Occipital lobe (tissue), 2 donors: ENCODE data around the gene CLSTN1. TPM values are rescaled to one million over a fixed set of nuclear protein-coding genes. Genes with fewer than 3 reads are reported as not detected.

ENCODE experiments used
- DNase-seq: peaks from one replicate; lab custom pipeline; 2025; lab: John Stamatoyannopoulos, UW
- total RNA-seq: library from RNA; depleted of rRNA; stranded (reverse); fragments of >200 nt; gene quantifications from one replicate; pipeline ENCODE4 v1.2.3, GENCODE V29; 2014

The CLSTN1 gene
- total RNA-seq, 1 donor from 2014 or later, result 129 TPM

DNA sequence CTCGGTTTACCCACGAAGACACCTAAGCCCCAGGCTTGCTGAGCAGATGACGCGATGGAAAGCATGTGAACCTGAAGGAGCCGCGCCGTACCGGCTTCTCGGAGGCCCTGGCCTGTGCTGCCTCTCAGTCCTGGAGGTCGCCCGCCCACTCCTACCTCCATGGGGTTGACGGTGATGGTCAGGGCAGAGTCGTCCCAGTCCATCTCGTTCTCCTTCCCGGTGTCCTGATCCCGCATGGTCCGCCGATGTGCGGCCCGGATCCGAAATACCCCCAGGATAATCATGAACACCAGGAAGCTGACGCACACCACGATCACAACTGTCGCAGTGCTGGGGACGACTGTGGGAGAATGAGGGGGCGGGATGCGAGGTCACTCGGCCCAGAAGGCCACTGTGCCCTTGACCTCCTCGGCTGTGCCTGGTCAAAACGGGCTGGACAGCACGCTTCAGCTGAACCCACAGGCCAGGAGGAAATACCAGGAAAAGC, 92.7 kb downstream of the CLSTN1 start:
- no peak for DNase-seq

DNA sequence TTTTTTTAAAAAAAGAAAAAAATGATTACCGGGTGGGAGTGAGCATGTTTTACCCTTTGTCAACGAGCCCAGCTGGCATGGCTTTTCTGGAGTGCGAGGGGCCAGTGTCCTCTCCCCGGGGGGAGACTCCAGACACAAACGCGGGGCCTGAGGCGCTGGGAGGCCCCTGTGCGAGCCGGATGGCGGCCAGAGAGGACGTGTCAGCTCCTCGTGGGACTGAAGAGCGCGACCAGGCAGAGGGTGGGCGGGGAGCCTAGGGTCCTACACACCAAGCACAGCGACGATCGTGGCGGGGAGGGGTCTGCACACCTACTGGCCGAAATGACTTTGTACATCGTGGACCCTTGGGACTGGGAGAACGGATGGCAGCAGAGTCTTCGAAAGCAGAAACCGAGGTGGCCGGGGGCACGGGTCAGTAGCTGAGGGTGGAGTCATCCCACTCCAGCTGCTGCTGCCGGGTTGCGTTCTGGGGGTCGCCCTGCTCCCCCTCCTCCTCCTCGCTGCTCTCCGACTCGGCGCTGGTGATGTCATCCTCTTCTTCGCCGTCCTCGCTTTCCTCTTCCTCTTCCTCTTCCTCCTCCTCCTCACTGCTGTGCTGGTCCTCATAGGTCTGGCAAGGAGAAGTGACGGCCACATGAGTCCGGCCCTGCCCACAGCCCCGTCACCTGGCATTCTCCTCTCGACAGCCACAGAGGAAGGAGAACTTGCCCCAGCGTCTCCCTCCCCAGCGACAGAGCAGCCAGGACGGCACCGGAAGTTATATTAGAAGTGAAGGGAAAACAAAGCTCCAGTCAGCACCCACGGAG, 93.5 kb downstream of the CLSTN1 start:
- DNase-seq, result peak; percentile 28

DNA sequence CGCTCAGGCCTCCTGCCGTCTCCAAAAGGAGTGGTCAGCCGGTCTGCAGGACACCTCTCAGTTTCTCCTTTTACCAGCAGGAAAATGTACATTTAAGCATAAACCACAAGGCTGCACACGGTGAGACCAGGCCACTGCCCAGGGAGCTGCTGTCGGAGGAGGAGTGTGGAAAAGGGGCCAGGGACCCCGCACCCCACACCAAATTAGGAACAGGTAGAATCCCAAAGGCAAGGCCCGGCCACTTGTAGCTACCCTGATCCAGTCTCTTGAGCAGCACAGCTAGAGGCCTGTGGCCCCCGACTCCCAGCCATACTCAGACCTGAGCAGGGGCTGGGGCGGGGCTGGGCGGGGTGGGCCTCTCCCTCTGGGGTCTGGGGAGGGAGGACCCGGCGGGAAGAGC, 94.2 kb downstream of the CLSTN1 start:
- no peak for DNase-seq

DNA sequence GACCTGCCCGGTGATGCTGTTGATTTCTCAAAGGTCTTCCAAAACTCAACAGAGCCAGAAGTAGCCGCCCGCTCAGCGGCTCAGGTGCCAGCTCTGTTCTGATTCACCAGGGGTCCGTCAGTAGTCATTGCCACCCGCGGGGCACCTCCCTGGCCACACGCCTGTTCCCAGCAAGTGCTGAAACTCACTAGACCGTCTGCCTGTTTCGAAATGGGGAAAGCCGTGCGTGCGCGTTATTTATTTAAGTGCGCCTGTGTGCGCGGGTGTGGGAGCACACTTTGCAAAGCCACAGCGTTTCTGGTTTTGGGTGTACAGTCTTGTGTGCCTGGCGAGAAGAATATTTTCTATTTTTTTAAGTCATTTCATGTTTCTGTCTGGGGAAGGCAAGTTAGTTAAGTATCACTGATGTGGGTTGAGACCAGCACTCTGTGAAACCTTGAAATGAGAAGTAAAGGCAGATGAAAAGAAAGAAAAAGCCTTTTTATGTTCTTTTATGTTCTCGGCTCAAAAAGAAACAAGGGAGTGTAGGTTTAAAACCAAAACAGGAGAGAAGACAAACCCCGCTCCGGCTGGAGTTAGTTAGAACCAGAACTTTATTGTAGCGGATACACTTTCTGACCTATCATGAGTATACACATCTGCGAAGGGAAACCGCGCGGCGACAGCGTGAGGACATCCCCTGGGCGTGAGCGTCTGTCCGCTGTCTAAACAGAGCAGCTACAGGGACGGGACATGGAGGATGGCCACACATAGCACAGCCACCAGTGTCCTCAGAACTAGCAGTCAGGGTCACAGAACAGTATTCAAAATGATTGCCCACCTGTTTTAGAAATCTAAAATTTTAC, 95.1 kb downstream of the CLSTN1 start:
- DNase-seq, result no peak

DNA sequence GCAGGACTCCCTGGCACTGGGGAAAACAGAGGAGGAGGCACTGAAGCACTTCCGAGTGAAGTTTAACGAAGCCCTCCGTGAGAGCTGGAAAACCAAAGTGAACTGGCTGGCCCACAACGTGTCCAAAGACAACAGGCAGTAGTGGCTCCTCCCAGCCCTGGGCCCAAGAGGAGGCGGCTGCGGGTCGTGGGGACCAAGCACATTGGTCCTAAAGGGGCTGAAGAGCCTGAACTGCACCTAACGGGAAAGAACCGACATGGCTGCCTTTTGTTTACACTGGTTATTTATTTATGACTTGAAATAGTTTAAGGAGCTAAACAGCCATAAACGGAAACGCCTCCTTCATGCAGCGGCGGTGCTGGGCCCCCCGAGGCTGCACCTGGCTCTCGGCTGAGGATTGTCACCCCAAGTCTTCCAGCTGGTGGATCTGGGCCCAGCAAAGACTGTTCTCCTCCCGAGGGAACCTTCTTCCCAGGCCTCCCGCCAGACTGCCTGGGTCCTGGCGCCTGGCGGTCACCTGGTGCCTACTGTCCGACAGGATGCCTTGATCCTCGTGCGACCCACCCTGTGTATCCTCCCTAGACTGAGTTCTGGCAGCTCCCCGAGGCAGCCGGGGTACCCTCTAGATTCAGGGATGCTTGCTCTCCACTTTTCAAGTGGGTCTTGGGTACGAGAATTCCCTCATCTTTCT, 96.7 kb downstream of the CLSTN1 start:
- DNase-seq, result no peak

DNA sequence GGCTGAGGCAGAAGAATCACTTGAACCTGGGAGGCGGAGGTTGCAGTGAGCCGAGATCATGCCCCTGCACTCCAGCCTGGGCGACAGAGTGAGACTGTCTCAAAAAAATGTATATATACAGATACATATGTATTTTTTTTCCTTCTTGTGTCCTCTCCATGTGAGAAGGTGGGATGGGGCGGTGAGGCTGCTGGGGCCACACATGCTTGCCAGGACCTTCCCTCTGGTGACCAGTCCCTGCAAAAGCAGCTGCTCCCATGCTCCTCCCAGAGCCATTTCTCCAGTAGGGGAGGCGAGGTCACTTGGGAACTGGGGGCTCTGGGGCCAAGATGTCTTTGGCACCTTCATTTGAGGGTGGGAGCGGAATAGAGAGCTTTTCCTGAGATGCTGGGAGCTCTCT, 97.4 kb downstream of the CLSTN1 start:
- no peak for DNase-seq

DNA sequence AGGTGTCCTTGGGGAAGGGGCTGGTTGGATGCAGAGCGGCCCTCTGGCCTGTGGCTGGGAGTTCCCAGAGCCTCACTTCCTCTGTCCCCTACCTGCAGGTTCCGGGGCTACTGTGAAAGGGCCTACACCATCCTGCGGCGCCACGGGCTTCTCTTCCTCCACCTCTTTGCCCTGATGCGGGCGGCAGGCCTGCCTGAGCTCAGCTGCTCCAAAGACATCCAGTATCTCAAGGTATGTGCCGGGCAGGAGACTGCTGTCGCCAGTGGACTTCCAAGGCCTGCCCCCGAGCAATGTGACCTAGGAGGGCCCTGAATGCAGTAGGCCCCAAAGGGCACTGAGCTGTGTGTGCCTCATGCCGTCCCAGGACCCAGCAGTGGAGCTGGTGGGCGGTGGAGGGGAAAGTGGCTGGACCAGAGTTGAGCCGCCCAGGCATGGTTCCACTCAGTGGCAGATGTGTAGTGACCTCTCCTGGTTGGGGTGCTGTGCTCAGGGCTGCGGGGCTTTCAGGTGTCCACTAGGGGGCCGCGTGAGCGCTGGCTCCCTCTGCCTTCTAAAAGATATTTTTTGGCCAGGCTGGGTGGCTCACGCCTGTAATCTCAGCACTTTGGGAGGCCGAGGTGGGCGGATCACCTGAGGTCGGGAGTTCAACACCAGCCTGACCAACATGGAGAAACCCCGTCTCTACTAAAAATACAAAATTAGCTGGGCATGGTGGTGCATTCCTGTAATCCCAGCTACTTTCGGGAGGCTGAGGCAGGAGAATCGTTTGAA, 98.9 kb downstream of the CLSTN1 start:
- no peak for DNase-seq

DNA sequence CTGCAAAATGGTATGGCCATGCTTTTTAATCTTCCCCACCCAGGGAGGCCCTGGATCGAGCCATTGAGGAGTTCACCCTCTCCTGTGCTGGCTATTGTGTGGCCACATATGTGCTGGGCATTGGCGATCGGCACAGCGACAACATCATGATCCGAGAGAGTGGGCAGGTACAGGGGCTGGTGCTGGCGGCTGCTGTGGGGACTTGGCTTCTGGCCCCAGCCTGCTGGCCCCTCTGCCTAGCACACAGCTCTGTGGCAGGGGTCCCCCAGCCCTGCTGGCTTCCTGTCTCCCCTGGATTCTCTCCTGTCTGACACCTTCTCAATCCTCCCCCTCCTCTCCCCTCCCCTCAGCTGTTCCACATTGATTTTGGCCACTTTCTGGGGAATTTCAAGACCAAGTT, 99.8 kb downstream of the CLSTN1 start:
- no peak for DNase-seq

DNA sequence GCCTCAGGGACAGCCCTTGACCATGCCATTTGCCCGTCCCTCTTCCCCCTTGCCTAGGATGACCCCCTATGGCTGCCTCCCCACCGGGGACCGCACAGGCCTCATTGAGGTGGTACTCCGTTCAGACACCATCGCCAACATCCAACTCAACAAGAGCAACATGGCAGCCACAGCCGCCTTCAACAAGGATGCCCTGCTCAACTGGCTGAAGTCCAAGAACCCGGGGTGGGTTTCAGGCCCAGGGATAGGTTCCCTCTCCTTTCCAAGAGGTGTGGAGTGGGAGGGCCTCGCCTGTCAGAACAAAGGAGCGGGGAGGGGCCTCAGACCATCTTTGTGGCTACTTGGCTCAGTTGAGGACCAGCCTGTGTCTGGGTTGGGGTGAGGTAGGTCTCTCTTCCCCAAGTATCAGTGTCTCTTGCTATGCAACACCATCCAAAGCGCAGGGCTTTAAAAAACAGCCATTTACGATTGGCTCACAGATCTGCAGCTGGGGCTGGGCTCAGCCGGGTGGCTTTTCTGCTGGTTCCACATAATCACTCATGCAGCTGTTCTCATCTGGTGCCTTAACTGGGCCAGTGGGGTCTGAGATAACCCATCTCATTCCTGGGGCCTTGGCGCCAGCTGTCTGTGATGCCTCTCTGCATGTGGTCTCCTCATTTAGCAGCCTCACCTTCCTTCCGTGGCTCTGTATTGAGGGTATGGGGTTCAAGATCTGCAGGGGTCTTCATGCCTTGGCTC, 100.5 kb downstream of the CLSTN1 start:
- no peak for DNase-seq

DNA sequence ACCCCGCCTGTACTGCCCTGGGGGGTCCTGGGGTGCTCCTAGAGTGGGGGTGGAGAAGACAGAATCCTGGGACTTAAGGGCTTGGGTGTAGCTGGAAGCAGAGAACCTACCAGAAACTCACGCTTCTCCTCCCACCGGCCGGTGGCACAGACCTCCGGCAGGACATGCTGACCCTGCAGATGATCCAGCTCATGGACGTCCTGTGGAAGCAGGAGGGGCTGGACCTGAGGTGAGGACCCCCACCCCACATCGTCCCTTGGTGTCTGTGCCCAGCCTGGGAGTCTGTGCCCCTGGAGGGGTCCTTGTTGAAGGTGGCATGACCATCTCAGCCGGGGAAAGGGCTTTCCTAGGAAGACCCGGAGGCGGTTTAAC, 101.4 kb downstream of the CLSTN1 start:
- no peak for DNase-seq

DNA sequence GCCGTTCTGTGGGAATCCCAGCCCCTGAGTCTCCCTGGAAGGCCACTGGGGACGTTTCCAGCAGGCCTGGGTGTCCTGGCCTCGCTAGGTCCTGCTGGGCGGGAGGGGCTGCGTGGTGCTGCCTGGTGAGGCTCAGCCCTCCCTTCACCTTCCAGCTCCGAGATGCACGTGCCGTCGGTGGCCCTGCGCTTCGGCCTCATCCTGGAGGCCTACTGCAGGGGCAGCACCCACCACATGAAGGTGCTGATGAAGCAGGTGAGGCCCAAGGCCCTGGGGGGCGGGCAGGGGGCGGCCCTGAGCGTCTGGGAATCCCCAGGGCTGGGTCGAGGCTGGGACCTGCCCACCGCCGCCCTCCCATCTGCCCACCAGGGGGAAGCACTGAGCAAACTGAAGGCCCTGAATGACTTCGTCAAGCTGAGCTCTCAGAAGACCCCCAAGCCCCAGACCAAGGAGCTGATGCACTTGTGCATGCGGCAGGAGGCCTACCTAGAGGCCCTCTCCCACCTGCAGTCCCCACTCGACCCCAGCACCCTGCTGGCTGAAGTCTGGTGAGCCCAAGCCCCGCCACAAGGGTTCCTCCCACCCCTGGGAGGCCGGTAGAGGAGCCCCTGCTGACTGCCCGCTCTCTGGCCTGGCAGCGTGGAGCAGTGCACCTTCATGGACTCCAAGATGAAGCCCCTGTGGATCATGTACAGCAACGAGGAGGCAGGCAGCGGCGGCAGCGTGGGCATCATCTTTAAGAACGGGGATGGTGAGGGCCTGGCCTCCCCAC, 102.0 kb downstream of the CLSTN1 start:
- DNase-seq, result no peak

DNA sequence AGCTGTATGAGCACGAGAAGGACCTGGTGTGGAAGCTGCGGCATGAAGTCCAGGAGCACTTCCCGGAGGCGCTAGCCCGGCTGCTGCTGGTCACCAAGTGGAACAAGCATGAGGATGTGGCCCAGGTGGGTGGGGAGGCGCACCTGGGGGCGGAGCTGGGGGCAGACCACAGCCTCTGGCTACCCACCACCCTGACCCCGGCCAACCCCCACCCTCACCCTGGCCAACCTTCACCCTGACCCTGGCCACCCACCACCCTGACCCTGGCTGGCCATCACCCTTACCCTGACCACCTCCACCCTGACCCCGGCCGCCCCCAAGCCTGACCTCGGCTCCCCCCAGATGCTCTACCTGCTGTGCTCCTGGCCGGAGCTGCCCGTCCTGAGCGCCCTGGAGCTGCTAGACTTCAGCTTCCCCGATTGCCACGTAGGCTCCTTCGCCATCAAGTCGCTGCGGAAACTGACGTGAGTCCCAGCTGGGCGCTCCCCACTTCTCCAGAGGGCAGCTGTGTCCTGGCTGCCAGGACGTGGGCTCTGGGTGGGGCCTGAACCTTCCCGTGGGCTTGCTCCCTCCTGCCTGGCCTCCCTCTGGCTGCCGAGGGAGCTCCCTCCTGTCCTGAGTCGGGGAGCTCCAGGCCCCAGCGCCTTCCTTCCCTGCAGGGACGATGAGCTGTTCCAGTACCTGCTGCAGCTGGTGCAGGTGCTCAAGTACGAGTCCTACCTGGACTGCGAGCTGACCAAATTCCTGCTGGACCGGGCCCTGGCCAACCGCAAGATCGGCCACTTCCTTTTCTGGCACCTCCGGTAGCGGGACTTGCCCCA, 102.8 kb downstream of the CLSTN1 start:
- no peak for DNase-seq

DNA sequence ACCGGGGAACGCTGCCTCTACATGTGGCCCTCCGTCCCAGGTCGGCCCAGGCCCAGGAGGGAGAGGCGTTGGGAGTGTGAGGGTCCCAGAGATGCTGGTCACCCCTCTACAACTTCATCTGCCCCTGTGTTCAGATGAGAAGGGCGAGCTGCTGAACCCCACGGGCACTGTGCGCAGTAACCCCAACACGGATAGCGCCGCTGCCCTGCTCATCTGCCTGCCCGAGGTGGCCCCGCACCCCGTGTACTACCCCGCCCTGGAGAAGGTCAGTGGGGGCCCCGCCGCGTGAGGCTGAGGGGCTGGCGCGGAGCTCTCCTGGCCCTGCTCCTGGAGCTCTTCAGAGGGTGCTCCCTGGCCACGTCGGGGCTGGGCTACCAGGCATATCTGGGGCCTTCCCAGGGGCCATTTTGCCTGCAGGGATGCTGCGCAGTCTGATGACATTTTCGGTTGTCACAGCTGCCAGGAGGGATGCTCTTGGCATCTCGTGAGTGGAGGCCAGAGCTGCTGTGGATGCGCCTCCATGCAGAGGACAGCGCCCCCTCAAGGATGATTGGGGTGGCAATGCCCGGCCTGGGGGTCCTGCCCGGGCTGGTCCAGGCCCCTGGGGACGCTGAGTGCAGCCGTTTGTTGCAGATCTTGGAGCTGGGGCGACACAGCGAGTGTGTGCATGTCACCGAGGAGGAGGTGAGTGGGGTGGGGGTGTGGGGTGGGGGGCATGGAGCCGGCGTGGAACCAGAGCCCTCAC, 103.6 kb downstream of the CLSTN1 start:
- no peak for DNase-seq

DNA sequence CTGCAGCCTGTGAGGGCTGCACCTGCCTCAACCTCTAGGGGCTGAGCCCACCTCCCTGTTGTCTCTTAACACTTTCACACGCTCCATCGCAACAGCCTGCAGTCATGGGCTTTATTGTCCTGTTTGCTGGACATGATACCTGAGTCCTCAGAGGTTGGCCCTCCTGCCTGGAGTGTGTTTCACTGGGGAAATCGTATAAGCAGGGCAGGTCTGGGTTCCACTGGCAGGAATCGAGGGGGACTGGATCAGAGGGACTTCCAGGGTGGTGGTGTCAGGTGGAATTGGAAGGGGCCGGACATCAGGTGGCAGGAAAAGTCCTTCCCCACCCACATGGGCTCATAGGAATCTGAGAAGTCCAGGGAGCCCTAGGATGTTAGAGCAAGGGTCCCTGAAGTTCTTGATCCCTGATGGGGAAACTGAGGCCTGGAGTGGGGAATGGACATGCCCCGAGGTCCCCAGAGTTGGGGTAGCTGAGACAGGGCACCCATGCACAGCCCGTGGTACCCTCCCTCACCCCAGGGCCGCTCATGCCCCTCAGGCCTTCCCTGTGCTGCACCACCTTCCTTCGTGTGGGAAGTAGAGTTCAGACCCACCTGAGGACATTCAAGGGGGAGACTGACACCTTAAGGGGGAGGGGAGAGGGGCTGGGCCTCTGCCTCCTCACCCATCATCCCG, 105.6 kb downstream of the CLSTN1 start:
- DNase-seq, result no peak

DNA sequence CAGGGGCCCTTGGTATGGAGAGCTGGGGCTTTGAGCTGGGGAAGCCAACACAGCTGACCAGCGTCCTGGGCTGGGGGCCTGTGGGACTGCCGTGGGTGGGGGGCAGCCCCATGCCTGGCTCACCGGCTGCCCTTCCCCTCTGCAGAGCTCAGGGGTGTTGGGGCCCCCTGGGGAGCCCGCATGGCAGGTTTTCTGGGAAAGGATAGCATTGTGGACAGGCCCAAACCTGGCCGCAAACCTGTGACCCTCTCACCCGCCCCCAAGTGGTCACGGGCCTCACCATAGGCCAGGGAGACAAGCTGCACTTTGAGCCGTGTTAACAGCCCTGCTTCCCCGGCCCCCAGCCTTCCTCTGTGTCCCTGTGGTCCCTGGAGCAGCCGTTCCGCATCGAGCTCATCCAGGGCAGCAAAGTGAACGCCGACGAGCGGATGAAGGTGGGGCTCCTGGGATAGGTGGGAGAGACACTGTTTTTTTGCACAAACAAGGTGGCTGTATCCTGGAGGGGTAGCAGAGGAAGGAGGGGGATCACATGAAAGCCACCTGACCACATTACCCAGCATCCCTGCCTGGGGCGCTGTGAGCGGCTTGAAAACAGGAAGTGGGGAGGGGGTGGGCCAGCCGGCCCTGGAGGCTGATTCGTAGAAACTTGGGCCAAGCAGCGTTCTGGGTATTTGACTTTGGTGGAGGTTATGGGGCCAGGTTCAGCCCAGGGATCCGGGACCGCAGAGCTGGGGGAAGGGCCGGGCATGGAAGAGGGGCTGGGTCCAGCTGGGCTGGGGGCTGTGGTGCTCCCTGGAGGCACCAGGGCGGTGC, 106.4 kb downstream of the CLSTN1 start:
- DNase-seq, result no peak

DNA sequence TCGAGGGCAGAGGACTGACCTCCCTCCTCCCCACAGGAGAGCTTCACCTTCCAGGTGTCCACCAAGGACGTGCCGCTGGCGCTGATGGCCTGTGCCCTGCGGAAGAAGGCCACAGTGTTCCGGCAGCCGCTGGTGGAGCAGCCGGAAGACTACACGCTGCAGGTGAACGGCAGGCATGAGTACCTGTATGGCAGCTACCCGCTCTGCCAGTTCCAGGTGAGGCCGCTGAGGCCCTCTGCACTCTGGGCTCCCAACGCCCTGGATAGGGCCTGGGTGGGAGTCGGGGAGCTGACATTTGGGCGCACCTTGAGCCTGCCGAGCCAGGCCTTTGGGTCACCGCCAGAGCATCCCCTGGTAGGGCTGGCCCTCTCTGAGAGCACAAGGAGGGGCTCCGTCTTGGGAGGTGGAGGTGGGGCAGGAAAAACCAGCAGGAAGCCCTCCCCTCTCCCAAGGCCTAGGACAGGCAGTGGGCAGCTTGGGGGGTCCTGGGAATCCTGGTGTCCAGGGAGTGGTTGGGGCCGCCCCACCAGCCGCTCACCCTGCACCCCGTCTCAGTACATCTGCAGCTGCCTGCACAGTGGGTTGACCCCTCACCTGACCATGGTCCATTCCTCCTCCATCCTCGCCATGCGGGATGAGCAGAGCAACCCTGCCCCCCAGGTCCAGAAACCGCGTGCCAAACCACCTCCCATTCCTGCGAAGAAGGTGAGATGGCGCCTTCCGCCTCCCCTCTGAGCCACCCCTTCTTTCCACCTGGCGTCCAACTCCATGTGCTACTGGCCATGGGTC, 107.2 kb downstream of the CLSTN1 start:
- no peak for DNase-seq
